ENCODE measurements around the gene CRHR1.

Gene CRHR1

GRCh38 chr17:45790296-45790922 is 6.3 kb downstream of the CRHR1 start:
- no peak for DNase-seq

GRCh38 chr17:45791041-45791582 is 7.0 kb downstream of the CRHR1 start:
- DNase-seq, result no peak

- no peak for DNase-seq
Observed at GRCh38 chr17:45791935-45792334, 7.8 kb downstream of the CRHR1 start.

GRCh38 chr17:45792437-45792836 is 8.3 kb downstream of the CRHR1 start:
- DNase-seq, result no peak

GRCh38 chr17:45792995-45793755 is 9.1 kb downstream of the CRHR1 start:
- DNase-seq, result no peak

GRCh38 chr17:45793999-45794540 is 9.9 kb downstream of the CRHR1 start:
- no peak for DNase-seq

GRCh38 chr17:45794840-45795239 is 10.7 kb downstream of the CRHR1 start:
- no peak for DNase-seq

- no peak for DNase-seq
Observed at GRCh38 chr17:45800816-45801215, 16.7 kb downstream of the CRHR1 start.

- DNase-seq, result no peak
Observed at GRCh38 chr17:45801421-45801820, 17.3 kb downstream of the CRHR1 start.

- no peak for DNase-seq
Observed at GRCh38 chr17:45808845-45809244, 24.7 kb downstream of the CRHR1 start.

GRCh38 chr17:45809499-45809898 is 25.4 kb downstream of the CRHR1 start:
- DNase-seq, result no peak

GRCh38 chr17:45812102-45812501 is 28.0 kb downstream of the CRHR1 start:
- peak; percentile 39 for DNase-seq

- DNase-seq, result peak; percentile 29
Observed at GRCh38 chr17:45813048-45813725, 29.1 kb downstream of the CRHR1 start.

- DNase-seq, result no peak
Observed at GRCh38 chr17:45814622-45815606, 30.8 kb downstream of the CRHR1 start.

GRCh38 chr17:45815752-45816151 is 31.6 kb downstream of the CRHR1 start:
- no peak for DNase-seq

- DNase-seq, result no peak
Observed at GRCh38 chr17:45818041-45818440, 33.9 kb downstream of the CRHR1 start.

- no peak for DNase-seq
Observed at GRCh38 chr17:45818699-45819098, 34.6 kb downstream of the CRHR1 start.

GRCh38 chr17:45819632-45820031 is 35.5 kb downstream of the CRHR1 start:
- DNase-seq, result no peak

GRCh38 chr17:45820052-45820780 is 36.1 kb downstream of the CRHR1 start:
- DNase-seq, result no peak

- no peak for DNase-seq
Observed at GRCh38 chr17:45821147-45821546, 37.0 kb downstream of the CRHR1 start.

GRCh38 chr17:45823598-45823997 is 39.5 kb downstream of the CRHR1 start:
- DNase-seq, result no peak
